Measurements from ENCODE around the gene AQP12B. TPM values are rescaled to one million over a fixed set of nuclear protein-coding genes. Genes with fewer than 3 reads are reported as not detected.

The AQP12B gene
- total RNA-seq, 4 donors from 2014 or later, result not detected

DNA sequence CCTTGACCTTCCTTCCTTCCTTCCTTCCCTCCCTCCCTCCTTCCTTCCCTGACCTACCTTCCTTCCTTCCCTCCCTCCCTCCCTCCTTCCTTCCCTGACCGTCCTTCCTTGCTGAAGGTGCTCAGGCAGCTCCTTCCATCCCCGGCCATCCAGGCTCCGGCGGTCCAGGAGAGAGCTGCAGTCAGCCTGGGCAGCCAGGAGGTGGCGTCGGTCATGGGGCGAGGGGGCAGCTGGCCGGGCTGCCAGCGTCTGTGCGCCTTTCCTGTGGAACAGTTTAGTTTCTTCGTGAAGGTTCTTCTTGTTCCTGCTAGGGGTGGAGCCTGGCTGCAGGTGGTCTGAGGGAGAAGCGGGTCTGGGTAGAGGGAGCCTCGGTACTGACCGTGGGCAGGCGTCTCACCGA, 41.7 kb downstream of the AQP12B start:
- Histone ChIP-seq H3K27ac (no peak overlapping the region), H3K4me3 (no peak overlapping the region), H3K27me3 (peaks cover 42% of the 10 kb centered on the region), H3K4me1 (no peaks in the 10 kb centered on the region), H3K36me3 (no peaks in the 10 kb centered on the region), H3K9me3 (no peaks in the 10 kb centered on the region)
- TF ChIP-seq, protein P1, sequence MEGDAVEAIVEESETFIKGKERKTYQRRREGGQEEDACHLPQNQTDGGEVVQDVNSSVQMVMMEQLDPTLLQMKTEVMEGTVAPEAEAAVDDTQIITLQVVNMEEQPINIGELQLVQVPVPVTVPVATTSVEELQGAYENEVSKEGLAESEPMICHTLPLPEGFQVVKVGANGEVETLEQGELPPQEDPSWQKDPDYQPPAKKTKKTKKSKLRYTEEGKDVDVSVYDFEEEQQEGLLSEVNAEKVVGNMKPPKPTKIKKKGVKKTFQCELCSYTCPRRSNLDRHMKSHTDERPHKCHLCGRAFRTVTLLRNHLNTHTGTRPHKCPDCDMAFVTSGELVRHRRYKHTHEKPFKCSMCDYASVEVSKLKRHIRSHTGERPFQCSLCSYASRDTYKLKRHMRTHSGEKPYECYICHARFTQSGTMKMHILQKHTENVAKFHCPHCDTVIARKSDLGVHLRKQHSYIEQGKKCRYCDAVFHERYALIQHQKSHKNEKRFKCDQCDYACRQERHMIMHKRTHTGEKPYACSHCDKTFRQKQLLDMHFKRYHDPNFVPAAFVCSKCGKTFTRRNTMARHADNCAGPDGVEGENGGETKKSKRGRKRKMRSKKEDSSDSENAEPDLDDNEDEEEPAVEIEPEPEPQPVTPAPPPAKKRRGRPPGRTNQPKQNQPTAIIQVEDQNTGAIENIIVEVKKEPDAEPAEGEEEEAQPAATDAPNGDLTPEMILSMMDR (IDR thresholded peaks at IDR 0.05), result peak in 1 of 2 donors; percentile 34
- TF ChIP-seq POLR2A (IDR thresholded peaks at IDR 0.05), result no peak
- WGBS, result 24% methylated on average over 14 of the region's 16 CpGs
- DNase-seq (ENCODE audit: low spot score in 2 of 2), result peak in 1 of 2 donors; percentile 69

DNA sequence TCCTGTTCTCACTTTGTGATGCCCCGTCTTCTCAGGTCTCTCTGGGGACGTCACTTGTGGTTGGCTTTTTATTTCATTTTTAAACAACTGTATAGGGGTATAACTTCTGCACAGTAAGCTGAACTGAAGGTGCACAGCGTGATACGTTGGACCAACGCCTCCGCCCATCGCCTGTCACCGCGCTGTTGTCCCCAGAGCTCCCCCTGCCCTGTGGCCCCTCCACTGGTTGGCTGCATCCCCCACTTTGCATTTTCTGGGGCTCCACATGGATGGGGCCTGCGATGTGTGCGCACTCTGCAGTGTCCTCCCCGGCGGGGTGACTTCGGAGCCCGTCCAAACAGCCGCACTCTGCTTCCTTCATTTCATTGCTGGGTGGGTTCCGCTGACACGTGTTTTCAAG, 43.1 kb downstream of the AQP12B start:
- peaks cover 29% of the 10 kb centered on the region for H3K27me3 ChIP-seq
- no peaks in the 10 kb centered on the region for H3K9me3 ChIP-seq
- TF ChIP-seq POLR2AphosphoS5 (IDR thresholded peaks at IDR 0.05), result no peak
- no peak for TF ChIP-seq POLR2A (IDR thresholded peaks at IDR 0.05)
- no peak overlapping the region for H3K27ac ChIP-seq
- no peak overlapping the region for H3K4me3 ChIP-seq
- 91% methylated on average over 18 of the region's 18 CpGs for WGBS
- no peaks in the 10 kb centered on the region for H3K4me1 ChIP-seq
- peak in 1 of 2 donors; percentile 52 for DNase-seq (ENCODE audit: low spot score in 2 of 2)
- H3K36me3 ChIP-seq, result no peaks in the 10 kb centered on the region

DNA sequence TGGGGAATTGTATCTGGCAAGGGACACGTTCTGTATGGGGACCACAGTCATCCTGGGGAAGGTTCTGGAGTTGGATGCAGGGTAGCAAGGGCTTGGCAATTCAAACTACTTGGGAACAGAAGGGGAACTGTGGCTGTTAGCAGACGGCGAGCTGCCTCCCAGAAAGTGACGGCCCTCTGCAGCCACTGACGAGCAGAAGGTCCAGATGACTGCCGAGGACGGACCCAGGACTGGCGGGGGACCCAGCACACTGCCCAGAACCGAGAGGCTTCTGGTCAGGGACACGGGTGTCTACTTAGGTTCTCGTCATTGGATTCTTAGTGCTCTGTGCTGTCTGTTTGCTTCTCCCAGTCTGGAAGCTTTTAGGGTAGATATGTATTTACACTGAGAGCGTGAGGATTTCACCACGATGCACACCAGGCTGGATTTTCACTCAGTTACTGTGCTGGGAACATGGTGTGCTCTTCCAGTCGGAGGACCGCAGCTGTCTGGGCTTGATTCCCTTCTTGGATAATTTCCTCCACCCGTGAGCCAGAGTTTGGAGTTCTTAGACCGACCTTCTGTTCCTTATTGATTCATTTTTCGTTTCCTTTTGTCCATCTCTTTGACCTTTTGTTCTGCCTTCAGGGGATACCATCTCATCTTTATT, 44.0 kb downstream of the AQP12B start:
- Histone ChIP-seq H3K27ac (peak overlapping the region; percentile 5), H3K36me3 (no peaks in the 10 kb centered on the region), H3K9me3 (no peaks in the 10 kb centered on the region), H3K27me3 (peaks cover 20% of the 10 kb centered on the region), H3K4me3 (no peak overlapping the region), H3K4me1 (no peaks in the 10 kb centered on the region)
- TF ChIP-seq POLR2AphosphoS5 (IDR thresholded peaks at IDR 0.05) (no peak), EP300 (IDR thresholded peaks at IDR 0.05) (no peak), POLR2A (IDR thresholded peaks at IDR 0.05) (no peak)
- TF ChIP-seq, protein P1 (IDR thresholded peaks at IDR 0.05), result no peak
- WGBS, result 62% methylated on average over 16 of the region's 18 CpGs
- peak in 1 of 2 donors; percentile 70 for DNase-seq (ENCODE audit: low spot score in 2 of 2)

DNA sequence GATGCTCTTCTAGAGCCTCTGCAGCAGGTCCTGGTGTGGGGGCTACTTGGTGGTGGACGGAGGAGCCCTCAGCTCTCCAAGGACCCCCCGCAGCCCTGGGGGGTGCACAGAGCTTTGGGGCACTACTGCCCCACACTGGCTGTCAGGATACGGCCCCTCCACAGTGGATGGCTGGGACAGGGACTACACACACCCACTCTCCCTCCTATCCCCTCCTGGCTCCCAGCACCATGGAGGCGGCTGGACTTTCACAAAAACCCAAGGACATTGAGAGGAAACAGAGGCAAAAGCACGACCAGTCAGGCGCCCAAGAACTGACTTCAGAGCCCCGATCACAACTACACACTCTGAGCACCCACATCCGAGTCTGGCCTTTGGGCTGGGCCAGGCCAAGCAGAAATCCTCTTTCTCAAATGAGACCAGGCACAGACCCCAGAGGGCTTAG, 44.8 kb downstream of the AQP12B start:
- Histone ChIP-seq H3K9me3 (no peaks in the 10 kb centered on the region), H3K27ac (no peak overlapping the region), H3K36me3 (no peaks in the 10 kb centered on the region), H3K4me1 (no peaks in the 10 kb centered on the region), H3K4me3 (no peak overlapping the region), H3K27me3 (peaks cover 13% of the 10 kb centered on the region)
- peak in 1 of 2 donors; percentile 47 for DNase-seq (ENCODE audit: low spot score in 2 of 2)
- TF ChIP-seq EP300 (IDR thresholded peaks at IDR 0.05) (no peak), POLR2AphosphoS5 (IDR thresholded peaks at IDR 0.05) (no peak), POLR2A (IDR thresholded peaks at IDR 0.05) (no peak)
- TF ChIP-seq, protein P1 (IDR thresholded peaks at IDR 0.05), result no peak
- 86% methylated on average over 7 of the region's 8 CpGs for WGBS

DNA sequence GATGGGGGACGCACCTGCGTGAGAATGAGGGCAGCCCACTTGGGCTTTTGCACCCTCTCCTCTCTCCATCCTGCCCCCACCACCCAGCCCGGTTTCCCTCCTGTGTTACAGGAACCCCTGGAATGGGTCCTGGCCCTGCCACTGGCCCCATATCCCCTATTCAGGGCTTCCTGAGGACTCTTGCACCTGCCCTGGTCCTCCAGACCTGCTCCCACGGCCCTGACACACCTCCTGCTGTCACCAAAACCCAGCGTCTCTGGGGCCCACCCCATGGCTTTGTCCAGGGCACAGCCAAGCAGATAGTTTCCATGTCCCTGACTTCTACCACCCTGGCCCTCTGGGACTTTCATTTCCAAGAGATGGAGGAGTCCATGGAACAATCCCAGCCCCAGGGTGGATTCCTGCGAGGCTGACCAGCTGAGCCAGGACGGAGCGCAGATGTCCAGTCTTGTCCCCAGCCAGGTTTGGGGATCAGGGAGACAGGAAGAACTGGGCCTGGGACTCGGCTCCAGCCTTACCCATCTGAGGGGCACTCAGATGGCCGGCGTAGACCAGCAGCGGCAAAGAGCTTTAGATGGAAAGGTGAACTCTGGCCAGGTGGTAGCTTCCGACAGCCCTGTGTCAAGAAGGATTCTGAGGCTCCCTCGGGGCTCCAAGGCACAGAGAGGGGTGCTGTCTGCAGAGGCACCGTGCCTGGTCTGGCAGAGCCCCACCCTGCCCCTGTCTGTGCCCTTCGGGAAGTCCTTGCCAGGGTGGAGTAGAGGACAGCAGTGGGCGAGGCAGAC, 45.4 kb downstream of the AQP12B start:
- H3K27ac ChIP-seq, result no peak overlapping the region
- 79% methylated on average over 7 of the region's 17 CpGs for WGBS
- peak in 1 of 2 donors; percentile 70 for DNase-seq (ENCODE audit: low spot score in 2 of 2)
- H3K4me1 ChIP-seq, result no peaks in the 10 kb centered on the region
- H3K27me3 ChIP-seq, result peaks cover 7% of the 10 kb centered on the region
- no peak for TF ChIP-seq POLR2A (IDR thresholded peaks at IDR 0.05)
- TF ChIP-seq, protein P1 (IDR thresholded peaks at IDR 0.05), result no peak
- no peak for TF ChIP-seq EP300 (IDR thresholded peaks at IDR 0.05)
- TF ChIP-seq POLR2AphosphoS5 (IDR thresholded peaks at IDR 0.05), result no peak
- no peaks in the 10 kb centered on the region for H3K36me3 ChIP-seq
- no peaks in the 10 kb centered on the region for H3K9me3 ChIP-seq
- no peak overlapping the region for H3K4me3 ChIP-seq
